Endothelial cell of umbilical vein (primary cell): ENCODE data around the gene IL4R. TPM values are rescaled to one million over a fixed set of nuclear protein-coding genes. Genes with fewer than 3 reads are reported as not detected.

Source experiments
- BruUV-seq: library from RNA; stranded (reverse); fragments of 400-500 nt; replicated peaks from 2 replicates; lab custom pipeline; 2021; lab: Mats Ljungman, UMichigan
- CTCF ChIA-PET: fragments of 300-600, 350-600 bp; sonication (Branson Sonifier 250); formaldehyde crosslinking; loops from one replicate; lab custom pipeline; 2021; ENCODE audit warnings: antibody characterized with exemption, inconsistent platforms; lab: Charles Lee
- POLR2A ChIA-PET: fragments of 300-600, 350-600 bp; sonication (Branson Sonifier 250); formaldehyde crosslinking; loops from one replicate; lab custom pipeline; 2021; ENCODE audit warnings: antibody characterized with exemption, inconsistent platforms; lab: Charles Lee
- DNase-seq: peaks from one replicate; pipeline ENCODE4 v3.0.0-alpha.2; 2011; ENCODE audit warnings: low read depth, low spot score
- FAIRE-seq: peaks from 2 replicates; lab custom pipeline; 2011; peaks lifted over from hg19 to GRCh38; lab: Jason Lieb, UNC
- H2AFZ ChIP-seq: 2 replicates; pipeline ENCODE4 v1.6.0; 2012; ENCODE audit warnings: low read depth, low read length, control low read depth, inconsistent platforms
- H3K27ac ChIP-seq: 2 replicates; pipeline ENCODE4 v1.5.1; 2011; ENCODE audit warnings: low read depth, mild to moderate bottlenecking, control low read depth, low read length, moderate library complexity; ENCODE audit not compliant: insufficient read depth
- H3K27me3 ChIP-seq, 2 experiments: 2 replicates each; pipeline versions ENCODE4 v1.6.0 to v1.6.1; 2011; ENCODE audit warnings: low read length in 2 of 2, mixed read lengths in 1 of 2; ENCODE audit not compliant: control insufficient read depth in 2 of 2, insufficient read depth in 2 of 2
- H3K36me3 ChIP-seq, 2 experiments: 2 replicates in 1 of 2; 3 replicates in 1 of 2; pipeline ENCODE4 v1.5.1; 2011; ENCODE audit warnings: low read length in 2 of 2, mild to moderate bottlenecking in 1 of 2, moderate library complexity in 1 of 2; ENCODE audit not compliant: control insufficient read depth in 2 of 2, insufficient read depth in 2 of 2; ENCODE audit errors: extremely low read depth in 1 of 2
- H3K4me1 ChIP-seq: 3 replicates; pipeline ENCODE4 v1.5.1; 2011; ENCODE audit warnings: mild to moderate bottlenecking, low read length; ENCODE audit not compliant: control insufficient read depth, insufficient read depth; ENCODE audit errors: extremely low read depth
- H3K4me2 ChIP-seq: 2 replicates; pipeline ENCODE4 v1.6.1; 2011; ENCODE audit warnings: low read length, control low read depth, mixed read lengths; ENCODE audit not compliant: insufficient read depth
- H3K4me3 ChIP-seq, 3 experiments: fragments of 200-600 bp in 1 of 3; sonication (generic), shearing (Covaris generic) in 1 of 3; replicated peaks in 1 of 3; 2 replicates each; pipeline ENCODE4 v1.5.1; 2011 to 2016; ENCODE audit warnings: control low read depth in 3 of 3, low read length in 3 of 3, mild to moderate bottlenecking in 2 of 3, inconsistent platforms in 1 of 3, low read depth in 1 of 3, moderate library complexity in 1 of 3; ENCODE audit not compliant: insufficient read depth in 1 of 3
- H3K79me2 ChIP-seq: 2 replicates; pipeline ENCODE4 v1.6.0; 2012; ENCODE audit warnings: low read length, inconsistent platforms; ENCODE audit not compliant: control insufficient read depth, insufficient read depth
- H3K9ac ChIP-seq: replicated peaks from 2 replicates; pipeline ENCODE3; 2011; ENCODE audit warnings: low read length, control low read depth; ENCODE audit not compliant: insufficient read depth; ENCODE audit errors: extremely low read depth
- H3K9me1 ChIP-seq: replicated peaks from 3 replicates; pipeline ENCODE4 v1.6.0; 2011; ENCODE audit warnings: mild to moderate bottlenecking, low read length; ENCODE audit not compliant: control insufficient read depth, insufficient read depth; ENCODE audit errors: extremely low read depth
- H3K9me3 ChIP-seq: replicated peaks from 2 replicates; pipeline ENCODE4 v1.5.1; 2012; ENCODE audit warnings: low read length, inconsistent platforms; ENCODE audit not compliant: control insufficient read depth, insufficient read depth
- H4K20me1 ChIP-seq: replicated peaks from 2 replicates; pipeline ENCODE3; 2011; ENCODE audit warnings: mild to moderate bottlenecking, low read length; ENCODE audit not compliant: control insufficient read depth, insufficient read depth; ENCODE audit errors: extremely low read depth
- EZH2 ChIP-seq: IDR thresholded peaks from 2 replicates; pipeline ENCODE4 v1.6.1; 2012; ENCODE audit warnings: borderline replicate concordance, low read depth, mild to moderate bottlenecking, moderate library complexity, low read length, inconsistent platforms; ENCODE audit not compliant: severe bottlenecking
- FOS ChIP-seq: IDR thresholded peaks from 2 replicates; pipeline ENCODE4 v1.6.1; 2011; ENCODE audit warnings: mild to moderate bottlenecking, low read length, moderate library complexity, borderline replicate concordance; ENCODE audit not compliant: insufficient read depth
- GATA2 ChIP-seq: IDR thresholded peaks from 2 replicates; pipeline ENCODE4 v1.7.0; 2011; ENCODE audit warnings: low read depth, mild to moderate bottlenecking, moderate library complexity, mixed read lengths, low read length; ENCODE audit not compliant: insufficient read length, insufficient read depth
- JUN ChIP-seq: IDR thresholded peaks from 2 replicates; pipeline ENCODE4 v1.6.1; 2011; ENCODE audit warnings: borderline replicate concordance, low read depth; ENCODE audit not compliant: insufficient read length, insufficient read depth
- MYC ChIP-seq: IDR thresholded peaks from one replicate; pipeline ENCODE4 v1.6.1; 2011; ENCODE audit warnings: mild to moderate bottlenecking, low read depth, low read length
- POLR2A ChIP-seq: IDR thresholded peaks from 2 replicates; pipeline ENCODE4 v1.6.1; 2012; ENCODE audit warnings: low read depth, mild to moderate bottlenecking, control low read depth, low read length
- POLR2AphosphoS5 ChIP-seq: IDR thresholded peaks from 2 replicates; pipeline ENCODE4 v1.6.1; 2012; ENCODE audit warnings: low read depth, mild to moderate bottlenecking, control low read depth, low read length, moderate library complexity; ENCODE audit not compliant: insufficient read depth
- dilution Hi-C: fragments of 300-500 bp; cut with MboI; formaldehyde crosslinking; loops from one replicate; pipeline ENCODE4 v1.15.0; 2019; ENCODE audit warnings: low sequenced_read_pairs; ENCODE audit not compliant: extremely low pct_ligation_motif_present
- intact Hi-C: fragments of 100-400 bp; cut with micrococcal nuclease; formaldehyde crosslinking; loops from one replicate; pipeline ENCODE4 v1.10.0; 2022
- polyA plus RNA-seq, 4 experiments: library from polyadenylated mRNA; depleted of rRNA in 3 of 4; stranded (reverse) in 3 of 4; unstranded in 1 of 4; fragments of >200 nt; gene quantifications; 2 replicates each; pipeline versions ENCODE4 v1.2.1 to v1.2.3, GENCODE V29; 2011 to 2012; ENCODE audit warnings: missing spikeins in 1 of 4
- total RNA-seq: library from RNA; stranded (reverse); gene quantifications from 2 replicates; pipeline ENCODE4 v1.2.3, GENCODE V29; 2021
- TF ChIP-seq, protein P1 (sequence below), 2 donors: IDR thresholded peaks; 1 replicate in 1 of 2; 2 replicates in 1 of 2; pipeline ENCODE4 v1.5.1; 2011; ENCODE audit warnings: low read length in 2 of 2, mild to moderate bottlenecking in 2 of 2, moderate library complexity in 2 of 2, control low read depth in 1 of 2, inconsistent platforms in 1 of 2, low read depth in 1 of 2; ENCODE audit not compliant: insufficient read depth in 1 of 2; ENCODE audit errors: extremely low read depth in 1 of 2
- TF ChIP-seq, protein P2 (sequence below): IDR thresholded peaks from 2 replicates; pipeline ENCODE4 v1.6.1; 2011; ENCODE audit not compliant: insufficient read depth, insufficient read length

Gene IL4R
- total and polyA plus RNA-seq, 2 donors (not counting 3 experiments of a cell fraction or from before 2014, with no cell fraction given) = 138 to 139 TPM

DNA sequence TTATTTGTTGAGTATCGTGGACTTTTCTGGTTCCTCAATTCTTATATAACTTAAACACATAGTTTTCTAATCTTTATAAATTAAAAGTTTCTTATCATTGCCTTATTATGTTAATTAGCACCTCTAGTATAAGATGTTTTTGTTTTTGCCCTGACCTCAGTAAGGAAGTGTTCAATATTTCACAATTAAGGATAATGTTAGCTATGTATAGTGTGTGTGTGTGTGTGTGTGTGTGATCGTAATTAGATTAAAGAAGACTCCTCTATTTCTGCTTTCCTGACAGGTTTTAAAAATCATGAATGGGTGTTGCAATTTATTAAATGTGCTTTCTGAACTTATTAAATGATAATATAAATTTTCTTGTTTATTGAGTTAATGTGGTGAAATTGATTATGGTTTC, 100.2 kb downstream of the IL4R start:
- H3K9me3 ChIP-seq = no peaks in the 10 kb centered on the region
- H3K79me2 ChIP-seq = no peaks in the 10 kb centered on the region
- dilution Hi-C loops = no loop called here
- no peaks in the 10 kb centered on the region for H4K20me1 ChIP-seq
- no peak overlapping the region for H3K27ac ChIP-seq
- H3K9ac ChIP-seq = no peak overlapping the region
- POLR2A ChIA-PET = no interaction called here
- no peak for FAIRE-seq
- H3K4me3 ChIP-seq = no peak overlapping the region
- DNase-seq = no peak
- TF ChIP-seq MYC = no peak
- TF ChIP-seq, protein P1, sequence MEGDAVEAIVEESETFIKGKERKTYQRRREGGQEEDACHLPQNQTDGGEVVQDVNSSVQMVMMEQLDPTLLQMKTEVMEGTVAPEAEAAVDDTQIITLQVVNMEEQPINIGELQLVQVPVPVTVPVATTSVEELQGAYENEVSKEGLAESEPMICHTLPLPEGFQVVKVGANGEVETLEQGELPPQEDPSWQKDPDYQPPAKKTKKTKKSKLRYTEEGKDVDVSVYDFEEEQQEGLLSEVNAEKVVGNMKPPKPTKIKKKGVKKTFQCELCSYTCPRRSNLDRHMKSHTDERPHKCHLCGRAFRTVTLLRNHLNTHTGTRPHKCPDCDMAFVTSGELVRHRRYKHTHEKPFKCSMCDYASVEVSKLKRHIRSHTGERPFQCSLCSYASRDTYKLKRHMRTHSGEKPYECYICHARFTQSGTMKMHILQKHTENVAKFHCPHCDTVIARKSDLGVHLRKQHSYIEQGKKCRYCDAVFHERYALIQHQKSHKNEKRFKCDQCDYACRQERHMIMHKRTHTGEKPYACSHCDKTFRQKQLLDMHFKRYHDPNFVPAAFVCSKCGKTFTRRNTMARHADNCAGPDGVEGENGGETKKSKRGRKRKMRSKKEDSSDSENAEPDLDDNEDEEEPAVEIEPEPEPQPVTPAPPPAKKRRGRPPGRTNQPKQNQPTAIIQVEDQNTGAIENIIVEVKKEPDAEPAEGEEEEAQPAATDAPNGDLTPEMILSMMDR (IDR thresholded peaks at IDR 0.05; ENCODE audit: extremely low read depth in 1 of 2, insufficient read depth in 1 of 2, low read depth in 1 of 2, low read length in 2 of 2) = no peak
- no peak for TF ChIP-seq EZH2
- TF ChIP-seq, protein P2, sequence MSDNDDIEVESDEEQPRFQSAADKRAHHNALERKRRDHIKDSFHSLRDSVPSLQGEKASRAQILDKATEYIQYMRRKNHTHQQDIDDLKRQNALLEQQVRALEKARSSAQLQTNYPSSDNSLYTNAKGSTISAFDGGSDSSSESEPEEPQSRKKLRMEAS = no peak
- TF ChIP-seq FOS = no peak
- no peak for TF ChIP-seq POLR2AphosphoS5
- TF ChIP-seq GATA2 = no peak
- TF ChIP-seq POLR2A = no peak
- TF ChIP-seq JUN = no peak
- H3K36me3 ChIP-seq = no peaks in the 10 kb centered on the region
- no peak overlapping the region for H3K4me2 ChIP-seq
- peaks cover 0 to 2% of the 10 kb centered on the region in 2 experiments for H3K27me3 ChIP-seq
- H3K9me1 ChIP-seq = no peaks in the 10 kb centered on the region
- no TSS peak for BruUV-seq
- CTCF ChIA-PET = no interaction called here
- intact Hi-C loops = no loop called here
- H2AFZ ChIP-seq = no peak overlapping the region
- no peaks in the 10 kb centered on the region for H3K4me1 ChIP-seq

Other genes starting within 250 kb of the IL4R start
- not detected in 2 replicates for gene C16orf82, start 247.0 kb upstream of the IL4R start, total RNA-seq
- gene C16orf82, start 247.0 kb upstream of the IL4R start, polyA plus RNA-seq = not detected in 2 replicates
- 8.4 and 8.9 TPM in 2 replicates for gene KDM8, start 110.4 kb upstream of the IL4R start, total RNA-seq
- 5.1 TPM in 2 replicates for gene KDM8, start 110.4 kb upstream of the IL4R start, polyA plus RNA-seq
- gene NSMCE1, start 45.2 kb upstream of the IL4R start, total RNA-seq = 42.0 and 46.4 TPM in 2 replicates
- gene NSMCE1, start 45.2 kb upstream of the IL4R start, polyA plus RNA-seq = 21.9 and 23.8 TPM in 2 replicates
- not detected in 2 replicates for gene IL21R, start 88.2 kb downstream of the IL4R start, total RNA-seq
- gene IL21R, start 88.2 kb downstream of the IL4R start, polyA plus RNA-seq = 0.03 TPM in 2 replicates
- 79.3 and 86.1 TPM in 2 replicates for gene GTF3C1, start 235.9 kb downstream of the IL4R start, total RNA-seq
- 58.1 and 70.5 TPM in 2 replicates for gene GTF3C1, start 235.9 kb downstream of the IL4R start, polyA plus RNA-seq
- gene KATNIP, start 236.2 kb downstream of the IL4R start, total RNA-seq = 26.8 and 30.7 TPM in 2 replicates
- 14.7 and 15.6 TPM in 2 replicates for gene KATNIP, start 236.2 kb downstream of the IL4R start, polyA plus RNA-seq